Liver (tissue), 3 donors: ENCODE data around the gene SMYD4.

Experiments
- EGR1 ChIP-seq, 2 donors: IDR thresholded peaks; 2 replicates each; pipeline ENCODE4 v1.6.1; 2016 to 2018; ENCODE audit warnings: antibody characterized with exemption in 2 of 2, low read depth in 2 of 2
- FOXA1 ChIP-seq: IDR thresholded peaks from 2 replicates; pipeline ENCODE4 v1.6.1; 2016; ENCODE audit warnings: antibody characterized with exemption
- GABPA ChIP-seq, 2 donors: IDR thresholded peaks in 1 of 2; conservative IDR thresholded peaks in 1 of 2; 2 replicates each; pipeline ENCODE4 v1.6.1; 2016; ENCODE audit warnings: antibody characterized with exemption in 2 of 2, mild to moderate bottlenecking in 1 of 2, moderate library complexity in 1 of 2
- JUND ChIP-seq, 2 donors: IDR thresholded peaks; 2 replicates each; pipeline ENCODE4 v1.6.1; 2016; ENCODE audit warnings: antibody characterized with exemption in 2 of 2
- RXRA ChIP-seq, 2 donors: IDR thresholded peaks; 2 replicates each; pipeline ENCODE4 v1.6.1; 2017 to 2018; ENCODE audit warnings: antibody characterized with exemption in 2 of 2, mild to moderate bottlenecking in 1 of 2
- SP1 ChIP-seq: IDR thresholded peaks from 2 replicates; pipeline ENCODE4 v1.6.1; 2018; ENCODE audit warnings: antibody characterized with exemption, mild to moderate bottlenecking
- TAF1 ChIP-seq: conservative IDR thresholded peaks from 2 replicates; pipeline ENCODE4 v1.6.1; 2016; ENCODE audit warnings: antibody characterized with exemption, mild to moderate bottlenecking
- YY1 ChIP-seq: IDR thresholded peaks from 2 replicates; pipeline ENCODE4 v1.6.1; 2016; ENCODE audit warnings: antibody characterized with exemption, mild to moderate bottlenecking
- TF ChIP-seq, protein P1 (sequence below): fragments of 150-350 bp; IDR thresholded peaks from 2 replicates; pipeline ENCODE4 v1.5.1; 2017; ENCODE audit warnings: improper control_type of control experiment, low read depth, low read length; ENCODE audit not compliant: missing input control
- TF ChIP-seq, protein P2 (sequence below): IDR thresholded peaks from 2 replicates; pipeline ENCODE4 v1.6.1; 2016; ENCODE audit warnings: antibody characterized with exemption
- TF ChIP-seq, protein P3 (sequence below): IDR thresholded peaks from 2 replicates; pipeline ENCODE4 v1.6.1; 2016; ENCODE audit warnings: antibody characterized with exemption, mild to moderate bottlenecking
- TF ChIP-seq, protein P4 (sequence below): IDR thresholded peaks from 2 replicates; pipeline ENCODE4 v1.6.1; 2016; ENCODE audit warnings: antibody characterized with exemption
- donor health status: healthy.
- donor health status: healthy.

DNA sequence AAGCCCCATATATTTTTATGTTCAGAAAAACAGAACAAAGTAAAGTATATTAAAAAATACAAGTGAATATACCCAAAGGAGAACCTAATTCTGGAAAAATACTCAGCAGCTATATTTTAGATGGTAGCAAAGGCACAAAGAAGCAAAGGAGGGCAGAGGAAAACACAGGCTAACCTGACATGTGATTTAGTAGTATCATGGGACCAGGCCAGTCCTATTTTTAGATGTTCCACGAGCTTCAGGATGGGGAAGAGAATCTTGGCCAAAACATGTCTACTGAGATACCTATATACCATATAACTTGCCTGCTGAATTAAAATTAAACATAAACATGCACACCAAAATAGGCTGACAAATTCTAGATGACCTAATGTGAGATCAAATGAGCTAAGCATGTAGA is 32.9 kb downstream of the SMYD4 start:
- TF ChIP-seq, protein P1, sequence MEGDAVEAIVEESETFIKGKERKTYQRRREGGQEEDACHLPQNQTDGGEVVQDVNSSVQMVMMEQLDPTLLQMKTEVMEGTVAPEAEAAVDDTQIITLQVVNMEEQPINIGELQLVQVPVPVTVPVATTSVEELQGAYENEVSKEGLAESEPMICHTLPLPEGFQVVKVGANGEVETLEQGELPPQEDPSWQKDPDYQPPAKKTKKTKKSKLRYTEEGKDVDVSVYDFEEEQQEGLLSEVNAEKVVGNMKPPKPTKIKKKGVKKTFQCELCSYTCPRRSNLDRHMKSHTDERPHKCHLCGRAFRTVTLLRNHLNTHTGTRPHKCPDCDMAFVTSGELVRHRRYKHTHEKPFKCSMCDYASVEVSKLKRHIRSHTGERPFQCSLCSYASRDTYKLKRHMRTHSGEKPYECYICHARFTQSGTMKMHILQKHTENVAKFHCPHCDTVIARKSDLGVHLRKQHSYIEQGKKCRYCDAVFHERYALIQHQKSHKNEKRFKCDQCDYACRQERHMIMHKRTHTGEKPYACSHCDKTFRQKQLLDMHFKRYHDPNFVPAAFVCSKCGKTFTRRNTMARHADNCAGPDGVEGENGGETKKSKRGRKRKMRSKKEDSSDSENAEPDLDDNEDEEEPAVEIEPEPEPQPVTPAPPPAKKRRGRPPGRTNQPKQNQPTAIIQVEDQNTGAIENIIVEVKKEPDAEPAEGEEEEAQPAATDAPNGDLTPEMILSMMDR, result no peak
- no peak for TF ChIP-seq FOXA1
- TF ChIP-seq, protein P2, sequence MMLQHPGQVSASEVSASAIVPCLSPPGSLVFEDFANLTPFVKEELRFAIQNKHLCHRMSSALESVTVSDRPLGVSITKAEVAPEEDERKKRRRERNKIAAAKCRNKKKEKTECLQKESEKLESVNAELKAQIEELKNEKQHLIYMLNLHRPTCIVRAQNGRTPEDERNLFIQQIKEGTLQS, result no peak
- TF ChIP-seq, protein P3, sequence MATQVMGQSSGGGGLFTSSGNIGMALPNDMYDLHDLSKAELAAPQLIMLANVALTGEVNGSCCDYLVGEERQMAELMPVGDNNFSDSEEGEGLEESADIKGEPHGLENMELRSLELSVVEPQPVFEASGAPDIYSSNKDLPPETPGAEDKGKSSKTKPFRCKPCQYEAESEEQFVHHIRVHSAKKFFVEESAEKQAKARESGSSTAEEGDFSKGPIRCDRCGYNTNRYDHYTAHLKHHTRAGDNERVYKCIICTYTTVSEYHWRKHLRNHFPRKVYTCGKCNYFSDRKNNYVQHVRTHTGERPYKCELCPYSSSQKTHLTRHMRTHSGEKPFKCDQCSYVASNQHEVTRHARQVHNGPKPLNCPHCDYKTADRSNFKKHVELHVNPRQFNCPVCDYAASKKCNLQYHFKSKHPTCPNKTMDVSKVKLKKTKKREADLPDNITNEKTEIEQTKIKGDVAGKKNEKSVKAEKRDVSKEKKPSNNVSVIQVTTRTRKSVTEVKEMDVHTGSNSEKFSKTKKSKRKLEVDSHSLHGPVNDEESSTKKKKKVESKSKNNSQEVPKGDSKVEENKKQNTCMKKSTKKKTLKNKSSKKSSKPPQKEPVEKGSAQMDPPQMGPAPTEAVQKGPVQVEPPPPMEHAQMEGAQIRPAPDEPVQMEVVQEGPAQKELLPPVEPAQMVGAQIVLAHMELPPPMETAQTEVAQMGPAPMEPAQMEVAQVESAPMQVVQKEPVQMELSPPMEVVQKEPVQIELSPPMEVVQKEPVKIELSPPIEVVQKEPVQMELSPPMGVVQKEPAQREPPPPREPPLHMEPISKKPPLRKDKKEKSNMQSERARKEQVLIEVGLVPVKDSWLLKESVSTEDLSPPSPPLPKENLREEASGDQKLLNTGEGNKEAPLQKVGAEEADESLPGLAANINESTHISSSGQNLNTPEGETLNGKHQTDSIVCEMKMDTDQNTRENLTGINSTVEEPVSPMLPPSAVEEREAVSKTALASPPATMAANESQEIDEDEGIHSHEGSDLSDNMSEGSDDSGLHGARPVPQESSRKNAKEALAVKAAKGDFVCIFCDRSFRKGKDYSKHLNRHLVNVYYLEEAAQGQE, result no peak
- TF ChIP-seq YY1, result no peak
- TF ChIP-seq TAF1, result no peak
- TF ChIP-seq SP1, result no peak
- TF ChIP-seq JUND (IDR thresholded peaks at IDR 0.05), result no peak
- no peak for TF ChIP-seq EGR1 (IDR thresholded peaks at IDR 0.05; ENCODE audit: low read depth in 2 of 2)
- no peak for TF ChIP-seq RXRA (IDR thresholded peaks at IDR 0.05)
- TF ChIP-seq, protein P4, sequence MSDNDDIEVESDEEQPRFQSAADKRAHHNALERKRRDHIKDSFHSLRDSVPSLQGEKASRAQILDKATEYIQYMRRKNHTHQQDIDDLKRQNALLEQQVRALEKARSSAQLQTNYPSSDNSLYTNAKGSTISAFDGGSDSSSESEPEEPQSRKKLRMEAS, result no peak
- TF ChIP-seq GABPA (IDR thresholded peaks at IDR 0.05 in 1 of 2, conservative IDR thresholded peaks at IDR 0.05 in 1 of 2), result no peak
